ENCODE measurements around the gene SNX1.
A peak's percentile ranks its signal among the peaks of the same experiment; 100 is the strongest.

SNX1 gene

GRCh38 chr15:64164436-64164835 lies 68.7 kb downstream of the SNX1 start:
- no peak for DNase-seq

GRCh38 chr15:64166102-64166890 lies 70.5 kb downstream of the SNX1 start:
- no peak for DNase-seq

- DNase-seq: peak; percentile 48
Observed at GRCh38 chr15:64180235-64180824, 84.5 kb downstream of the SNX1 start.

- no peak for DNase-seq
Observed at GRCh38 chr15:64182859-64183370, 87.1 kb downstream of the SNX1 start.

GRCh38 chr15:64185146-64185911 lies 89.5 kb downstream of the SNX1 start:
- DNase-seq: no peak

- DNase-seq: no peak
Observed at GRCh38 chr15:64187396-64188191, 91.8 kb downstream of the SNX1 start.

Measured in eye (tissue), 1 donor.